HEK293 (cell line): ENCODE measurements around the gene ZNF26.

ENCODE experiments used
- CTCF ChIP-seq: fragments of 450-650 bp; formaldehyde crosslinking; IDR thresholded peaks from 2 replicates; pipeline ENCODE4 v1.5.1; 2016; ENCODE audit warnings: missing biosample characterization, missing genetic modification characterization
- SCRT2 ChIP-seq: fragments of 450-650 bp; formaldehyde crosslinking; IDR thresholded peaks from 2 replicates; pipeline ENCODE4 v1.5.1; 2016; ENCODE audit warnings: missing biosample characterization, missing genetic modification characterization
- SETDB1 ChIP-seq: IDR thresholded peaks from one replicate; pipeline ENCODE4 v1.6.1; 2017; ENCODE audit warnings: mild to moderate bottlenecking, low read length, moderate library complexity, mixed read lengths; ENCODE audit not compliant: insufficient read length
- ZBTB11 ChIP-seq: fragments of 450-650 bp; formaldehyde crosslinking; conservative IDR thresholded peaks from 2 replicates; pipeline ENCODE4 v1.5.1; 2016; ENCODE audit warnings: low read depth, missing biosample characterization, missing genetic modification characterization
- ZBTB26 ChIP-seq: fragments of 450-650 bp; formaldehyde crosslinking; optimal IDR thresholded peaks from 2 replicates; pipeline ENCODE3; 2016; ENCODE audit warnings: missing biosample characterization, mild to moderate bottlenecking, missing genetic modification characterization
- ZNF121 ChIP-seq: fragments of 450-650 bp; formaldehyde crosslinking; IDR thresholded peaks from 2 replicates; pipeline ENCODE4 v1.5.1; 2016; ENCODE audit warnings: missing biosample characterization, missing genetic modification characterization
- ZNF146 ChIP-seq: fragments of 450-650 bp; formaldehyde crosslinking; IDR thresholded peaks from 2 replicates; pipeline ENCODE4 v1.5.1; 2016; ENCODE audit warnings: missing biosample characterization, missing genetic modification characterization
- ZNF18 ChIP-seq: fragments of 450-650 bp; formaldehyde crosslinking; IDR thresholded peaks from 2 replicates; pipeline ENCODE4 v1.5.1; 2016; ENCODE audit warnings: missing biosample characterization, missing genetic modification characterization
- ZNF266 ChIP-seq: fragments of 450-650 bp; formaldehyde crosslinking; IDR thresholded peaks from 2 replicates; pipeline ENCODE4 v1.5.1; 2016; ENCODE audit warnings: missing biosample characterization, missing genetic modification characterization, low read depth
- ZNF341 ChIP-seq: fragments of 450-650 bp; formaldehyde crosslinking; IDR thresholded peaks from 2 replicates; pipeline ENCODE4; 2016; ENCODE audit warnings: low read depth, missing biosample characterization, missing genetic modification characterization
- ZNF510 ChIP-seq: fragments of 450-650 bp; formaldehyde crosslinking; IDR thresholded peaks from 2 replicates; pipeline ENCODE4 v1.5.1; 2018; ENCODE audit warnings: mild to moderate bottlenecking, missing genetic modification characterization, missing biosample characterization; ENCODE audit not compliant: insufficient replicate concordance
- ZNF692 ChIP-seq: fragments of 450-650 bp; formaldehyde crosslinking; IDR thresholded peaks from 2 replicates; pipeline ENCODE4 v1.5.1; 2016; ENCODE audit warnings: missing biosample characterization, missing genetic modification characterization
- ZNF76 ChIP-seq: fragments of 450-650 bp; formaldehyde crosslinking; IDR thresholded peaks from 2 replicates; pipeline ENCODE4; 2016; ENCODE audit warnings: low read depth, missing biosample characterization, missing genetic modification characterization, borderline replicate concordance

GRCh38 chr12:132986001-132986884 is at the start of gene ZNF26:
- TF ChIP-seq CTCF (tag by site-specific recombination), result no peak
- peak; percentile 95 for TF ChIP-seq ZBTB26 (tag by site-specific recombination)
- no peak for TF ChIP-seq SCRT2
- peak; percentile 53 for TF ChIP-seq ZNF692 (tag by site-specific recombination)
- TF ChIP-seq SETDB1, result no peak
- no peak for TF ChIP-seq ZNF121 (tag by site-specific recombination)
- TF ChIP-seq ZNF146 (tag by site-specific recombination), result no peak
- no peak for TF ChIP-seq ZNF18 (tag by site-specific recombination)
- peak; percentile 97 for TF ChIP-seq ZBTB11 (tag by site-specific recombination)
- no peak for TF ChIP-seq ZNF266 (tag by site-specific recombination)
- peak; percentile 98 for TF ChIP-seq ZNF76 (tag by site-specific recombination)
- peak; percentile 82 for TF ChIP-seq ZNF341
- no peak for TF ChIP-seq ZNF510 (tag by site-specific recombination)
